Kidney (tissue), 14 donors: Measurements from ENCODE around the gene OLFM3. TPM values are rescaled to one million over a fixed set of nuclear protein-coding genes. Genes with fewer than 3 reads are reported as not detected.

Experiments used
- DNase-seq, 5 donors: peaks; one replicate each; pipeline ENCODE4 v3.0.0-alpha.2; 2013 to 2020
- FAIRE-seq: peaks from 2 replicates; lab custom pipeline; 2012; peaks lifted over from hg19 to GRCh38; lab: Jason Lieb, UNC
- H3K27ac ChIP-seq, 2 donors: one replicate each; pipeline ENCODE4 v1.7.0; 2013; ENCODE audit warnings: low read depth in 2 of 2, low read length in 2 of 2, inconsistent platforms in 1 of 2
- H3K27me3 ChIP-seq: one replicate; pipeline ENCODE4 v1.7.1; 2013; ENCODE audit warnings: low read length, inconsistent platforms; ENCODE audit not compliant: control insufficient read depth, insufficient read depth
- H3K36me3 ChIP-seq, 3 donors: one replicate each; pipeline versions ENCODE4 v1.7.0 to v1.7.1; 2013; ENCODE audit warnings: low read length in 3 of 3, control low read depth in 1 of 3, inconsistent platforms in 1 of 3; ENCODE audit not compliant: insufficient read depth in 3 of 3, control insufficient read depth in 2 of 3
- H3K4me1 ChIP-seq, 3 donors: one replicate each; pipeline versions ENCODE4 v1.7.0 to v1.7.1; 2013; ENCODE audit warnings: low read length in 3 of 3, inconsistent platforms in 1 of 3, low read depth in 1 of 3; ENCODE audit not compliant: control insufficient read depth in 2 of 3, insufficient read depth in 2 of 3
- H3K4me3 ChIP-seq, 3 donors: one replicate each; pipeline versions ENCODE4 v1.7.0 to v1.8.1; 2013; ENCODE audit warnings: low read length in 3 of 3, control low read depth in 1 of 3, inconsistent platforms in 1 of 3
- H3K9ac ChIP-seq, 3 donors: one replicate each; pipeline versions ENCODE4 v1.7.0 to v1.7.1; 2013; ENCODE audit warnings: low read length in 3 of 3, control low read depth in 1 of 3, inconsistent platforms in 1 of 3
- H3K9me3 ChIP-seq, 3 donors: one replicate each; pipeline versions ENCODE4 v1.7.0 to v1.7.1; 2013; ENCODE audit warnings: low read length in 3 of 3, control low read depth in 1 of 3, inconsistent platforms in 1 of 3; ENCODE audit not compliant: control insufficient read depth in 2 of 3, insufficient read depth in 1 of 3
- CTCF ChIP-seq: IDR thresholded peaks from 3 replicates; pipeline ENCODE4 v1.5.1; 2012; ENCODE audit warnings: mild to moderate bottlenecking, moderate library complexity, borderline replicate concordance; ENCODE audit not compliant: insufficient read depth; ENCODE audit errors: extremely low read depth
- intact Hi-C: fragments of 100-400 bp; cut with DNase I; formaldehyde crosslinking; loops from one replicate; pipeline ENCODE4 v1.11.1; 2022
- polyA plus RNA-seq: library from polyadenylated mRNA; stranded (reverse); fragments of 350-450 nt; fragmentation: Illumina TruSeq; extraction: RNeasy Lipid Tissue Mini Kit (QIAGEN cat#74804); gene quantifications from one replicate; pipeline ENCODE4 v1.2.3, GENCODE V29; 2014; ENCODE audit warnings: low read depth, low replicate concordance; ENCODE audit not compliant: insufficient read depth
- total RNA-seq: library from RNA; stranded (reverse); fragmentation: NEBNext Ultra II Directional; extraction: Animal tissue kit (Norgen Biotek cat#: 25700); gene quantifications from one replicate; pipeline ENCODE4 v1.2.1, GENCODE V29; 2021
- donor health status: control.
- donor health status: control.
- donor health status: control.
- donor health status: control.
- donor health status: control.
- donor health status: DM: yes; HTN: yes; CAD: no.
- donor health status: Normal renal cell carcinoma (clear cell type).

OLFM3 gene
- total and polyA plus RNA-seq, 2 donors from 2014 or later: 0.41 TPM; not detected in 1

- Histone ChIP-seq H3K27ac (no peak overlapping the region), H3K9ac (no peak overlapping the region), H3K4me3 (no peak overlapping the region), H3K27me3 (no peaks in the 10 kb centered on the region), H3K4me1 (no peaks in the 10 kb centered on the region), H3K36me3 (no peaks in the 10 kb centered on the region), H3K9me3 (no peaks in the 10 kb centered on the region)
- TF ChIP-seq CTCF: no peak
- intact Hi-C loops: no loop called here
- DNase-seq: no peak
- no peak for FAIRE-seq
Observed at GRCh38 chr1:101920577-101920976, 76.1 kb downstream of the OLFM3 start.

GRCh38 chr1:101918277-101918676 is 78.4 kb downstream of the OLFM3 start:
- intact Hi-C loops: no loop called here
- FAIRE-seq: no peak
- no peak for DNase-seq
- TF ChIP-seq CTCF: no peak
- Histone ChIP-seq H3K4me3 (no peak overlapping the region), H3K9me3 (no peaks in the 10 kb centered on the region), H3K36me3 (no peaks in the 10 kb centered on the region), H3K4me1 (no peaks in the 10 kb centered on the region), H3K27ac (no peak overlapping the region), H3K9ac (no peak overlapping the region), H3K27me3 (no peaks in the 10 kb centered on the region)

- no peaks in the 10 kb centered on the region for H3K27me3 ChIP-seq
- intact Hi-C loops: no loop called here
- TF ChIP-seq CTCF: no peak
- H3K4me3 ChIP-seq: no peak overlapping the region
- no peaks in the 10 kb centered on the region for H3K9me3 ChIP-seq
- H3K4me1 ChIP-seq: no peaks in the 10 kb centered on the region
- H3K36me3 ChIP-seq: no peaks in the 10 kb centered on the region
- no peak overlapping the region for H3K9ac ChIP-seq
- no peak for DNase-seq
- no peak overlapping the region for H3K27ac ChIP-seq
- FAIRE-seq: no peak
Observed at GRCh38 chr1:101915597-101915996, 81.1 kb downstream of the OLFM3 start.

- no peak for FAIRE-seq
- no peaks in the 10 kb centered on the region for H3K27me3 ChIP-seq
- H3K9ac ChIP-seq: no peak overlapping the region
- no peaks in the 10 kb centered on the region for H3K9me3 ChIP-seq
- H3K27ac ChIP-seq: no peak overlapping the region
- no peak overlapping the region for H3K4me3 ChIP-seq
- intact Hi-C loops: no loop called here
- H3K36me3 ChIP-seq: no peaks in the 10 kb centered on the region
- TF ChIP-seq CTCF: no peak
- H3K4me1 ChIP-seq: no peaks in the 10 kb centered on the region
- no peak for DNase-seq
Observed at GRCh38 chr1:101914473-101915242, 82.1 kb downstream of the OLFM3 start.
